Subcutaneous abdominal adipose tissue (tissue), 5 donors: ENCODE results near the gene LBHD1.
"Not testable (repeated sequence)": the region's sequence is repeated elsewhere in the genome, so short reads cannot be mapped to it uniquely, and the experiment has no call there.

ENCODE experiments used
- H3K27ac ChIP-seq: one replicate; pipeline ENCODE4 v1.7.0; 2013; ENCODE audit warnings: low read depth, mild to moderate bottlenecking, inconsistent platforms, low read length, moderate library complexity
- H3K27me3 ChIP-seq, 5 donors: one replicate each; pipeline ENCODE4 v1.7.0; 2013; ENCODE audit warnings: low read length in 5 of 5, inconsistent platforms in 1 of 5; ENCODE audit not compliant: control insufficient read depth in 5 of 5, insufficient read depth in 4 of 5
- H3K36me3 ChIP-seq, 5 donors: one replicate each; pipeline ENCODE4 v1.7.0; 2013; ENCODE audit warnings: low read length in 5 of 5; ENCODE audit not compliant: control insufficient read depth in 5 of 5, insufficient read depth in 5 of 5
- H3K4me1 ChIP-seq, 5 donors: one replicate each; pipeline ENCODE4 v1.7.0; 2013; ENCODE audit warnings: low read length in 5 of 5, mild to moderate bottlenecking in 3 of 5, moderate library complexity in 1 of 5; ENCODE audit not compliant: control insufficient read depth in 5 of 5, insufficient read depth in 5 of 5
- H3K4me3 ChIP-seq, 5 donors: one replicate each; pipeline ENCODE4 v1.7.0; 2013; ENCODE audit warnings: low read length in 5 of 5, low read depth in 1 of 5
- H3K9ac ChIP-seq, 5 donors: one replicate each; pipeline ENCODE4 v1.7.0; 2013; ENCODE audit warnings: low read length in 5 of 5, mild to moderate bottlenecking in 4 of 5, moderate library complexity in 3 of 5
- H3K9me3 ChIP-seq, 5 donors: one replicate each; pipeline ENCODE4 v1.7.0; 2013; ENCODE audit warnings: low read length in 5 of 5; ENCODE audit not compliant: control insufficient read depth in 5 of 5
- donor health status: healthy.
- donor health status: healthy.
- donor health status: healthy.
- donor health status: healthy.
- donor health status: healthy.

LBHD1 gene

DNA sequence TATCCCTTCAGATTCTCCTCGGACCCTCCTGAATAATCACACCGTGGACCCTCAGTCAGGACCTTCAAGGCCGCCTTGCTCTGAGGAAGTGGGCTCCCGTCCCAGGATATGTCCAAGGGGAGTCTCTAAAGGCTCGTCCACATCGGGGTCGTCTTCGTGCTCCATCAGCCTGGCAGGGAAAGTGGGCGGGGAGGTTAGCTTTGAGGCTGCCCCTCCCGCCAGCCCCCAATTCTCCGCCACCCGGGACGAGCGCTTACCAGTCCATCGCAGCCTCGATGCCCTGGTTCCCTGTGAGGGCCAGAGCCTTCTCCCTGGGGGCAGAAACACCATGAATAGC, 6.3 kb upstream of the LBHD1 start:
- Histone ChIP-seq H3K9me3 (no peaks in the 10 kb centered on the region), H3K4me1 (peaks cover 10 to 37% (median 23%) of the 10 kb centered on the region in 5 donors), H3K9ac (peak overlapping the region; percentile 91 to 98 (median 97)), H3K27ac (peak overlapping the region; percentile 98), H3K36me3 (peaks cover 12 to 33% (median 22%) of the 10 kb centered on the region in 5 donors), H3K4me3 (peak overlapping the region; percentile 79 to 93 (median 86)), H3K27me3 (no peaks in the 10 kb centered on the region)

GRCh38 chr11:62677714-62678113, 5.6 kb upstream of the LBHD1 start:
- Histone ChIP-seq H3K4me3 (peak overlapping the region in 4 of 5 donors; percentile 79 to 93 (median 88)), H3K27me3 (no peaks in the 10 kb centered on the region), H3K4me1 (peaks cover 10 to 44% (median 30%) of the 10 kb centered on the region in 5 donors), H3K27ac (peak overlapping the region; percentile 98), H3K9ac (peak overlapping the region; percentile 91 to 98 (median 97)), H3K9me3 (no peaks in the 10 kb centered on the region), H3K36me3 (peaks cover 12 to 38% (median 25%) of the 10 kb centered on the region in 5 donors)

DNA sequence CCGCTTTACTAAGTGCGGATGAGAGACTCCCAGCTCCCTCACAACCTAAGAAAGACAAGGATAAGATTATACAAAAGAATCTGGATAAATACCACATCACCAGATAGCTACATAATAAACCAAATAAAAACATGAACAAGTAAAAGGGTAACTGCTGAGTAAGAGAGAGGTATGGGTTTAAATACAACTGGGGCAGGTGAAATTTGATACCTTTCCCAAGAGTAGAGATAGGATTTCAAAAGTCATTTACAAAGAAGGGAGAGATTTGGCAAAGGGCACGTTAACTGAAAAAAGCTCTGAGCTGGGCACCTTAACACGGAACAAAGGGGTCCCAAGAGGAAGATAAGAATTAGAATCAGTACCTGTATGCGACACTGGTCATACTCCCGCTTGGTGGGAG, 5.1 kb upstream of the LBHD1 start:
- peak overlapping the region; percentile 98 for H3K27ac ChIP-seq
- H3K27me3 ChIP-seq = no peaks in the 10 kb centered on the region
- no peaks in the 10 kb centered on the region for H3K9me3 ChIP-seq
- peaks cover 12 to 38% (median 25%) of the 10 kb centered on the region in 5 donors for H3K36me3 ChIP-seq
- no peak overlapping the region for H3K4me3 ChIP-seq
- peaks cover 10 to 49% (median 35%) of the 10 kb centered on the region in 5 donors for H3K4me1 ChIP-seq
- H3K9ac ChIP-seq = peak overlapping the region in 3 of 5 donors; percentile 97 to 98 (median 98)

GRCh38 chr11:62676698-62677097, 4.6 kb upstream of the LBHD1 start:
- H3K4me3 ChIP-seq = no peak overlapping the region
- H3K9me3 ChIP-seq = no peaks in the 10 kb centered on the region
- H3K36me3 ChIP-seq = peaks cover 12 to 38% (median 25%) of the 10 kb centered on the region in 5 donors
- H3K4me1 ChIP-seq = peaks cover 10 to 53% (median 40%) of the 10 kb centered on the region in 5 donors
- H3K9ac ChIP-seq = peak overlapping the region in 2 of 5 donors; percentile 45 to 98
- H3K27me3 ChIP-seq = no peaks in the 10 kb centered on the region
- peak overlapping the region; percentile 98 for H3K27ac ChIP-seq

DNA sequence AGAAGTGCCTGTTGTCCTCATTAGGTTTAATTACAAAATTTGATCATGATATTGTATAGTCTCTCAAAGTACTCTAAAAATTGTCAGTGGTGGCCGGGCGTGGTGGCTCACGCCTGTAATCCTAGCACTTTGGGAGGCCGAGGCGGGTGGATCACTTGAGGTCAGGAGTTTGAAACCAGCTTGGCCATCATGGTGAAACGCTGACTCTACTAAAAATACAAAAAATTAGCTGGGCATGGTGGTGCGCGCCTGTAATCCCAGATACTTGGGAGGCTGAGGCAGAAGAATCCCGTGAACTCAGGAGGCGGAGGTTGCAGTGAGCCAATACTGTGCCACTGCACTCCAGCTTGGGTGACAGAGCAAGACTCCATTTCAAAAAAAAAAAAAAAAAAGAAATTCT, 3.3 kb upstream of the LBHD1 start:
- not testable (repeated sequence) for H3K4me3 ChIP-seq, H3K27me3 ChIP-seq, H3K9me3 ChIP-seq, H3K27ac ChIP-seq, H3K9ac ChIP-seq
- peaks cover 8 to 51% (median 40%) of the 10 kb centered on the region in 5 donors for H3K4me1 ChIP-seq
- peaks cover 12 to 38% (median 25%) of the 10 kb centered on the region in 5 donors for H3K36me3 ChIP-seq

DNA sequence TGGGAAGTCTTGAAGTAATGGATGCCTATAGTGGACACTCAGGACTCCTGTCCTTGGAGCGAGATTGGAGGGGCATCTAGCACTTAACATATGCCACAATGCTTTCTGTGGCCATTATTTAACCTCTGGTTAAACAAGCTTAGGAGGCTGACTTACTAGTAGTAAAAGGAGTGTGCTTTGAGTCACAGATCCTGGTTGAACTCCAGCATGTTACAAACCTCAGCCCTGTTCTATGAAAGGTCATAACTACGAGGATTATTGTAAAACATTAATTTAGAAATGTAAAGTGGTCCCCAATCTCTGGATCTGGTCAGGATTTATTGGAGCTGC, 1.1 kb upstream of the LBHD1 start:
- Histone ChIP-seq H3K27ac (no peak overlapping the region), H3K4me3 (no peak overlapping the region), H3K9ac (peak overlapping the region in 2 of 5 donors; percentile 30 to 83), H3K27me3 (no peaks in the 10 kb centered on the region), H3K4me1 (peaks cover 1 to 49% (median 39%) of the 10 kb centered on the region in 5 donors), H3K36me3 (peaks cover 12 to 43% (median 25%) of the 10 kb centered on the region in 5 donors), H3K9me3 (no peaks in the 10 kb centered on the region)

GRCh38 chr11:62671236-62671607, 845 bp downstream of the LBHD1 start:
- Histone ChIP-seq H3K9ac (peak overlapping the region; percentile 83 to 91 (median 84)), H3K27ac (peak overlapping the region; percentile 89), H3K9me3 (no peaks in the 10 kb centered on the region), H3K36me3 (peaks cover 5 to 35% (median 15%) of the 10 kb centered on the region in 5 donors), H3K4me1 (peaks cover 3 to 50% (median 42%) of the 10 kb centered on the region in 5 donors), H3K27me3 (no peaks in the 10 kb centered on the region), H3K4me3 (peak overlapping the region; percentile 81 to 98 (median 94))

DNA sequence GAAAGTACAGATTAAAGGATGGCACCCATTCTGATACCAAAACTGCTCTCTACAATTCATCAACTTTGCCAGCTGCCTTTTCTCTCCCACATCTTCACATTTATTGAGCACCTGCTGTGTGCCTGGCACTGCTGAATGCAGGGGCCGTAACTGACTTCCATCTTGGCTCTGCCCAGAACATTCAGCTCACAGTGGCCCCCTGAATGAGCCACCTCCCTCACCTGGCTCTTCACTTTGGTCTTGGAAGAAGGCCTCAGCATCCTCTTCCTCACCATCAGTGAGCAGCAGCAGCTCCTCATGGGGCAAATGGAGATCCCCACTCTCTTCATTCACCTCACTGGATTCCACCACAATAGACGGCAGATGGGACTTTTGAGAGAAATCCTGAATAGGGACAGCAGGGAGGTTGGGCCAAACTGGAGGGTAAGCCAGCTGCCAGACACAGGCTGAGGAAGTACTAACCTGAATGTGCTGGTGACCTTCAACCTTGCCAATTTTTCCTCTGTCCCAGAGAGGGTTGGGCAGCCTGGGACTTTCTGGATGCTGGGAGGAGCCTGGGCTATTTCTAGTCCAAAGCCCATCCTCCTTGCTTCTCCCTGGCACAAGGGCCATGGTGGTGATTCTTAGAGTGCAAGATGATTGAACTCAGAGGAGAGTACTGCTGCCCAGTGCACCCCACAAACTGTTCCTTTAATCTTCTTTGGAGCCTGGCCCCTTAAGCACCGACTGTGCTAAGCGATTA, 2.5 kb downstream of the LBHD1 start:
- H3K27me3 ChIP-seq = no peaks in the 10 kb centered on the region
- H3K36me3 ChIP-seq = peaks cover under 1 to 30% (median 13%) of the 10 kb centered on the region in 5 donors
- H3K4me1 ChIP-seq = peaks cover 4 to 64% (median 53%) of the 10 kb centered on the region in 5 donors
- H3K4me3 ChIP-seq = no peak overlapping the region
- no peak overlapping the region for H3K27ac ChIP-seq
- H3K9me3 ChIP-seq = no peaks in the 10 kb centered on the region
- peak overlapping the region in 1 of 5 donors; percentile 45 for H3K9ac ChIP-seq

GRCh38 chr11:62667460-62667859, 4.6 kb downstream of the LBHD1 start:
- H3K27me3 ChIP-seq = no peaks in the 10 kb centered on the region
- no peak overlapping the region for H3K9ac ChIP-seq
- peaks cover 0 to 24% (median 14%) of the 10 kb centered on the region in 5 donors for H3K36me3 ChIP-seq
- H3K4me3 ChIP-seq = no peak overlapping the region
- peaks cover 4 to 62% (median 49%) of the 10 kb centered on the region in 5 donors for H3K4me1 ChIP-seq
- H3K27ac ChIP-seq = no peak overlapping the region
- H3K9me3 ChIP-seq = no peaks in the 10 kb centered on the region

DNA sequence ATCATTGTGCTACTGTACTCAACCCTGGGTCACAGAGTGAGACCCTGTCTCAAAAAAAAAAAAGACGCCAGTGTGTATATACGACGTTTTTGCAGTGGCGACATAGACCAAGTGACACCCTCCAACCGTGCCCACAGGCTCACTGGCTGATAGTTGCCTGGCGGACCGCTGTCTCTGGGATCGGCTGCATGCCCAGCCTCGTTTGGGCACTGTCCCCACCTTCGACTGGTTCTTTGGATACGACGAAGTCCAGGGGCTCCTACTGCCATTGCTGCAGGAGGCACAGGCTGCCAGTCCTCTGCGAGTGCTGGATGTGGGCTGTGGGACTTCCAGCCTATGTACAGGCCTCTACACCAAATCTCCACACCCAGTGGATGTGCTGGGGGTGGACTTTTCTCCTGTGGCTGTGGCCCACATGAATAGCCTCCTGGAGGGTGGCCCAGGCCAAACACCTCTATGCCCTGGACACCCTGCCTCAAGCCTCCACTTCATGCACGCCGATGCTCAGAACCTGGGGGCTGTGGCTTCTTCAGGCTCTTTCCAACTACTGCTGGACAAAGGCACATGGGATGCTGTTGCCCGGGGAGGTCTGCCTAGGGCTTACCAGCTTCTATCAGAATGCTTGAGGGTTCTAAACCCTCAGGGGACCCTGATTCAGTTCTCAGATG, 5.7 kb downstream of the LBHD1 start:
- Histone ChIP-seq H3K27ac (peak overlapping the region; percentile 90), H3K4me1 (peaks cover 4 to 54% (median 44%) of the 10 kb centered on the region in 5 donors), H3K9ac (peak overlapping the region in 4 of 5 donors; percentile 73 to 89 (median 84))

More for the DNA sequence above, 5.7 kb downstream of the LBHD1 start:
- peak overlapping the region; percentile 82 to 97 (median 94) for H3K4me3 ChIP-seq
- H3K27me3 ChIP-seq = no peaks in the 10 kb centered on the region
- H3K9me3 ChIP-seq = no peaks in the 10 kb centered on the region
- H3K36me3 ChIP-seq = peaks cover 0 to 27% (median 15%) of the 10 kb centered on the region in 5 donors
